NCI-H748 (cell line): ENCODE data around the gene PRIMA1.

Source experiments
- DNase-seq: peaks from one replicate; lab custom pipeline; 2025; ENCODE audit not compliant: unreplicated experiment; lab: John Stamatoyannopoulos, UW

Gene PRIMA1

DNA sequence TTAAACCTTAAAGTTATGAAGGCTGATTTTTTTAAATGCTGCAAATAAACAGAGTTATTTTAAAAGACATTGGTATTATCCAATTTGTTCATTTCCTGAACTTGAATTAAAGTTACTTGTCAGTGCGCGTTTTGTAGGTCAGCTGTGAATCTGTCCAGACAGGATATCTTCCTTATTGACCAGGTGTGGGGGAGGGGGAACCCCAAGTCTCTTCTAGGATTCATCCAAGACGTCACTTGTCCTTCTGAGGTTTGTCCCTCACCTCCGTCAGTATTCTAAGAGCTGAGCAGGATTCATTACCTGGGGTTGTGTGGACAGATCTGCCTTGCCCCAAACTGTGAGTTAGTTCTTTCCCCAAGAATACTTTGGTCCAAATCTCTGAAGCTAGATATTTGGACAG is 8.8 kb upstream of the PRIMA1 start:
- no peak for DNase-seq

DNA sequence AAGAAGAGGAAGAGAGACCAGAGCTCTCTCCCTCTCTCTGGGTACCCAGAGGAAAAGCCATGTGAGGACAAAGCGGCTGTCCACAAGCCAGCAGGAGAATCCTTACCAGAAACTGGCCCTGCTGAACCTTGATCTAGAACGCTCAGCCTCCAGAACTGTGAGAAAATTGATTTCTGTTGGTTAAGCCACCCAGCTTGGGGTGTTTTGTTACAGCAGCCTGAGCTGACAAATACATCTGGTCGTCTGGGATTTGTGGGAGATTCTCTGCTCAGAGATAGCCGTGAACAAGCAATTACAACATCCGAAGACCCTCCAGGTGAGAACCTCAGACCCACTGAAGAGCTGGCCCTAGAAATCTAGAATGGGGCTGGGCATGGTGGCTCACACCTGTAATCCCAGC is 6.5 kb upstream of the PRIMA1 start:
- no peak for DNase-seq

DNA sequence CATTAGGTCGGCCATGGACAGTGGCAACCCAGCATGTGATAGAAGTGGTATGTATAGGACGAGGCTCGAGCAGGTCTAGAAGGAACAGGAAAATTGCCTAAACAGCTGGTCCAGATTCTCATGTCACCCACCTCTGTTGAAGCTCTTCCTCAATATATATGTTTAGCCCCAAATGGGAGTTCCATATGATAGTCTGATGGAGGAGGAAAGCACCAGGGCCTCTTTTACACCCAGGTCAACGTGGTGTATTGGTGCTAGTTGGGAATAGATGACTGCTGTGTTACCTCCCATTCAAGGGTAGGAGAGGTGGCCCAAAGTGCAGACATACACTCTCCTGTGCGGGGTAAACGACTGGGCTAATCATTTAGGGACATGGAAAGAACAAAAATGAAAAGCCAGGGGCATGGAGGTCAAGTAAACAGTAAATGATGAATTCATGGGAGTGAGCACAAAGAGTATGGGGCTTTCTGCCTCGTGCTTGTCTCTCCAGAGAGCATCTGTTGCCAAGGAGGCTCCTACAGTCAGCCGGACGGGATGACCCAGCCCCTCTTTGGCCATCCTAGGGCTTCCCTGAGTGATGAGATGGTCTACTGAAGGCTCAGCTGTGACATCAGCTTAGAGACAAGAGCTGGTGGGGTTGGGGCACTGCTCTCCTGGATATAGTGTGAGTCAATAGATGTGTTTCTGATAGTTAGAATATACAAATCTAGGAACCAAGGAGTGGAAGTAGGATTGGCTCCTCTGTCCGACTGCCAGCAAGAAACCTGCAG is 5.5 kb upstream of the PRIMA1 start:
- no peak for DNase-seq

DNA sequence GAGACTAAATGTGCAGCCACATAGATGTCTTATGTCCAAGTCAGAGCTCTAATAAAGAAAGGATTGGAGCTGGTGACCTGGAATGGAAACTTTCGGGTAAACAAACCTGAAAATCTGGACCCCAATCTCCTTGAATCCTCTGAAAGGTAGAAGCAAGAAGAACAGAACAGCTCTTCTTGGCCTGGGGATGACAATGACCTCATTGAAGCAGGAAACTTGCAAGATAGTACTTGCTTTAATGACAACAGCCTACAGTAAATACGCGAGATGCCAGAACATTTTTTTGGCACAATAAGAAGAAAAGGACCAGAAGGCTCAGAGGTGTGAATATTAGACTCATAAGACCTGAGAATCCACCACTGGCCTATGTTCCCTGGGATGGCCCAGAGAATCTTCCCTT is 4.1 kb upstream of the PRIMA1 start:
- no peak for DNase-seq

DNA sequence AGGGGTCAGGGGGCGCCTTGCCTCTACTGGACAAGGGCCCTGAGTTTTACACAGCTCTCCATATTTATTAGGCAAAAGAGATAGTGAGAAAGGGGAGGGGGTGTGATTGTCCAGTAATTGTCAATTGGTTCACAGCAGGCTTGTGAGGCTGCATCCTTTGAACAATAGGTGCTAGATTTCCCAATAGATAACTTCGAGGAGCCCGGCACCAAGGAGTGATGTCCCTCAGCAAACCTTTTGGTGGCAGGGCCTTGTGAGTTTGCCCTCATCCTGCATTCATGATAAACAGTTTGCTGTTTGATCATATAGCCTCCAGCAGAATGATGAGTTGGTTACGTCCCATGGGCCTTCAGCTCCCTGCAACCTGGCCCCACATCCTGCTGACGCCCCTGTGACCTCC is 2.7 kb upstream of the PRIMA1 start:
- no peak for DNase-seq

DNA sequence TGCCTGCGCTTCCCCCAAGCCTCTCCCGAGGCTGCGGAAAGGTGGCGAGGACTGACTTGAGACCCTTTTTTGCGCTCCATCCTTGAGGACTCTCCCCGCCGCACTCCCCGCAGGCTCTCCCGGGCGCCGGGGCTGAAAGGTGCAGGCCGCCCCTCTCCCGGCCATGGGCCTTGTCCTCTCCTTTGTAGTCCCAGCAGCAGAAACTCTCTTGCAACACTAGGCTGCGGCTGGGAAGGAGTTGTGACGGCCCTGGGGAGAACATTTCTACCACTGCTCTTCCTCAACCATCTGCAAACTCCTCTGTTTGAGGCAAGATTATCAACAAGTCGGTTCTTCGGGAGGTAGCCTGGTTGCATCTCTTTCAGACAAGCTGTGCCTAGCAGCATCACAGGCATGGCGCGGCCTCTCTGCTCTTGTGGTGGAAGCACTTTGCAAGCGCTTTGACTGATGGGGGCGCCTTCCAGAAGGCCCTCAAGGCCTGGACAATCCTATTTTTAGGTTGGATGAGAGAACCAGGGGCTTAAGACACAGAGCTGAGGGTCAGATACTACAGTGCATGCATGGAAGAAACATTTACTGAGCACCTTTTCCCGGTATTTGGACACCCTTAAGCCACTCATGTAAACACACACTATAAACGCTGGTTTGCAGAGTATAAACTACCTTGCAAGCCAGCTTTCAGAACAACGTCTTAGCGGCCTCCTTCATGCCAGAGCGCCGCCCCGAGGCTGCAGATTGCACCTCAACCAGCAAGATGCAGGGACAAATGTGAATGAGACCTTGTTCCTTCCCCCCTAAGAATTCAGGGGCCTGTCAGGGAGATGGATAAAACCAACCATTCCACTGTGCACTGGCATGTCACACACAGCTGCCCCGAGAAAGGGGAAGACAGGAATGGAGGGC is 1.2 kb upstream of the PRIMA1 start:
- DNase-seq, result peak; percentile 62

DNA sequence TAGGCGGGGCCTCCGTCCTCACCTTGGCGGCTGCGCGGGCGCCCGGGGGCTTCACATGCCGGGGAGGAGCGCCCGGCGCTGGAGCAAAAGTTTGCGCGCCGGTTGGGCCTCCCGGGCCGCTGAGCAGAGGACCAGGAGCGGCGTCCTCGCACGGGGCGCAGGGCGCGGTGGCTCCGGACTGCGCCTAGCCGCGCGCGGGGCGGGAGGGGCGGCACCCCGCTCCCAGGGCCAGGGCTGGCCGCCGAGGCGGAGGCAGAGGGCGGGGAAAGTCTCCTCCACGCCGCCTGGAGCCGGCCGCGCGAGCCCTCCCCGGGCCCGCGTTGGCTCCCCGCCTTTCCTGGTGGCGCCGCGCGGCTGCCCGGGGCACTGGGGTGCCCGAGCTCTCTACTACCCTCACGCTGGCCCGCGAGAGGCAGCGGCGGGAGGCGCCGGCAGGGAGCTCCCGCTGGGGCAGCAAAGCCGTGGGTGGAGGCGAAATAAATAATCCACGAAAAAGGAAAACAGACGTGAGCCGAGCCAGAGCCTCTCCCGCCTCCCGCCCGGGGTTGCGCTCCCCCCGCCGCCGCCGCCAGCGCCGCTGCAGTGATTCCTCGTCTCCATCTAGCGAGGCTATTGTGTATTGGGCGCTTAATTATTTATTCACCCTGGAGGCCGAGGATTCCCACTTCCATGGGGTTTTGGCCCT is 400 bp upstream of the PRIMA1 start:
- peak; percentile 87 for DNase-seq

DNA sequence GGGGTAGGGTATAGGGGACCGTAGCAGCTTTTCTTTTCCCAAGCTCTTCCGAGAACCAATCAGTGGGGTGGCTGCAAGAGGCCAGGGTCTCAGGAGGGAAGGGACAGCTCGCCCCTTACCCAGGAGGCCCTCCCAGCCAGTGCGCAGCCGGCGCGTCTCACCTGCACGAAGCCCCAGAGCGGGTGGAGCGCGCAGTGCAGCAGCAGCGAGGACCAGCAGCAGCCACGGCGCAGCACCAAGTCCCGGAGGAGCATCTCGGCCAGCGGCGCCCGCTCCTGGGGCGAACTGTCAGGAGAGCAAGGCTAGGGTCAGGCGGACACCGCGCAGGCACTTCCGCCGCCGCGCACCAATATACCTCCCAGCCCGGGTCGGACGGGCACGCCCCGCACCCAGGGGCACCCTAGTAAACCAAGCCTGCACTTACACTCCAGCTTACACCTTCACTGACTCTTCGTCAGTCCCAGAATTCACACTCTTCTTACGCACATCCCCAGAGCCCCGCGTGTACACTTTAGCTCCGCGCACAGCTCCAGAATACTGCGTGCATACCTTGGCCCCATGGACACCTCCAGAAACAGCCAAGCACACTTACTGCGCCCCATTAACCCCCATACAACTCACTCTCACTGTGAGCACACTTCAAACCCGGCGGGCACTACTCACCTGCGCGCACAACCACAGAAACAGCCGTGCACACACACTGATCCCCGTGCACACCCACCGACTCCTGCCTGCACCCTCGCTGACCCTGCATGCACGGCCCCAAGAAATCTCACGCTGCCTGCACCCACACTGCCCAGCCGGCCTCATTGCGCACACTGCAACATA is 606 bp downstream of the PRIMA1 start:
- DNase-seq, result no peak

DNA sequence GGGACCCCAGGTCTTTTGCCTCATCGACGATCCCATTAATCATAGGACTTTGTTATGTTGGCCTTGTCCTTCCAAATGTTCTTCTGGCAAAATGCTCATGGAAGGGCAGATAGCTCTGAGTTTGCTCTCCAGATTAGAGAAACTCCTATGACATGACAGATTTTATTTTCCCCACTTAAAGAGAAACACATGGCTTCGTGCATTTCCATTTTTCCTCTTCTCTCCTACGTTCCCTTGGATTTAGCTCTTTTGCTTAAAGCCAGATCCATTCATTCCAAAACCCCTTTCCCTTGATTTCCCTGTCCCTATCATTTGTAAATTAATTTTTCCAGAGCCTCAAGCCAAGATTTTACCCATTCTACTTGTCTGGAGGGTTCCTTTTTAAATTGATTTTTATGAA is 2.9 kb downstream of the PRIMA1 start:
- DNase-seq, result no peak

DNA sequence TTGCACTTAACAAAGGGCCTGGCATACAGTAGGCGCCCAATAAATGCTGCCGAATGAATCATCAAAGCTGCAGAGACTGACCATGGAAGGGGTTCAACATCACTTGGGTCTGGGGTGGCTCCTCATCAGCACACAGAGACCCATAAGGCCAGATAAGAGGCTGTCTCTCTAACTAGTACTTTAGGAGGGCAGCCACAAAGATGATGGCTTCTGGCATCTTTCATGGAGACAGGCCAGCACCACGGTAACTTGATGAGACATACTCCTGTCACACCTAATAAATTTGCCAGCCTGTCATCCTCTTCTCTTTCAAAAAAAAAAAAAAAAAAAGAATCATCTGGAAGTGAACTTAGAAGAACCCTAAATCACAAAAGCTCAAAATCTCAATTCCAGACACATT is 3.4 kb downstream of the PRIMA1 start:
- no peak for DNase-seq

DNA sequence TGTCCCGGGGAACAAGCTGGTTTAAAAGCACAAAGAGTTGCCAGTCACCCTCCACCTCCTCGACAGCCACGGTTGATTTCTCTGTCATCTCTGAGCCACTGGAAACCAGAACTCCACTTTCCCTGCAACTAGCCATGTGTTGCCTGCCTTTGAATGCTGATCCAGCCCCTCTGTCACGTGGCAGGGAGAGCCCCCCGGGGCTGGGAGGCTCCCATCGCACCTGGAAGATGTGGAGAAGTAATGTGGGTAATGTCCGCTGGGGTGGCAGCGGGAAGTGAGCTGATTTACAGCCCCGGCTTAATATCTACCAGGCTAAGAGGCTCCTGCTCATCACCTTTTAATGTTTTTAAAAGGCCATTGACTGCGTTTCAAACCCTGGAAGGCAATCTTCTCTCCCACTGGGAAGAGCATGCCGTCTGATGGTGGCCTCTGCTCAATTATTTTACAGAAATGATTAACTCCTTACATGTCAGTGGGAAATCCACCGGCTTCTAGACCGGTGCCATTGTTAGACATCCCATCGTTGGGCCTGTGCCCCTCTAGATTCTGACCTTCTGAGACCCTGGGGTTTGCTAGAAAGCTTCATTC is 7.4 kb downstream of the PRIMA1 start:
- no peak for DNase-seq

DNA sequence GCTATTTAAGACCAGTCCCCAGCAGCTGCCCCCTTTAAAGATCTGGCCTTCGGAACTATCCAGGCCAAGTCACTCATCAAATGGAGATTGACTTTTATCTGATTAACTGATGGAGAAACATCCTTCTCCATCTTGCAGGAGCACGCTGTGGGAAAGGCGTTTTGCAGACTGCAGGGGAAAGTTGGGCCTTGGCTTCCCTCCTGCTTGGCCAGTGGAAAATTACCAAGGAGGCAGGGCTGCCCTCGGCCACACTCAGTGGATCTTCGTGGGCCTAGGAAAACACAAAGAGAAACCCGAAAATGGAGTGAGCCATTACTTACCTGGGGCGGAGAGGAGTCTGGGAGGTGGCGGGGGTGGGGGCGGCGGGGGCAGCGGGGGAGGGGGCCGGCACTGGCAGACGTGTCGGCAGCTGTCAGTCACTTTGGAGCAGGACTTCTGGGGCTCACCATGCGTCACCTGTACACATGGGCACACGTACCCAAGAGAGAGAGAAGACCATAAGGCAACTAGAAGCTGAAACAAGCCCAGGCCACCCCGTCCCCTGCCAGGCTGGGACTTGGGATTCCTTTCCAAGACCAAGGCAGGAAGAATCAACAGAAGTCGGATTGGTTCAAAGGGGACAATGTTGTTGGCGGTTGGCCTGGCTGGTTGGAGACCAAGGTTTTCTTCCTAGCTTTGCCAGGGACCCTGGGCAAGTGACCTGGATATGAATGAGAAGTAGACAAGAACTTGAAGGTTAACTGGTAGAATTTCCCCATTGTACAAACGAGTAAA is 9.2 kb downstream of the PRIMA1 start:
- DNase-seq, result no peak

DNA sequence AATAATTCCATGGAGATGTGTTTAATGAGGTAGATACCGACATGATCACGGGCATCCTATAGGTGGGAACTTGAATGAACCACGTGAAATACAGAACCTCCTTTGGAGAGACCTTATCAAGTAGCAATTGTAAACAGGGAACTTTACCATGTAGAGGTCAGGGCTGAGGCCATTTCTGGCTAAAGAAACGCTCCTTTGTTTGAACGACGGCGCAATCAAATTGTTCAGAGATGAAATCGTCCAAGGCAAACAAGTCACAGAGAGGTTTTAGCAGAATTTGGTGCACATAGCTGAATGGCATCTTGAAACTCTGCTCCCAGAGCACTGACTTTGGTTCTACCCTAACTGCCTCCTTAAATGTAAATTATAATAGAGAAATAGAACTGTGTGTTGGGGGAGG is 9.8 kb downstream of the PRIMA1 start:
- DNase-seq, result no peak

DNA sequence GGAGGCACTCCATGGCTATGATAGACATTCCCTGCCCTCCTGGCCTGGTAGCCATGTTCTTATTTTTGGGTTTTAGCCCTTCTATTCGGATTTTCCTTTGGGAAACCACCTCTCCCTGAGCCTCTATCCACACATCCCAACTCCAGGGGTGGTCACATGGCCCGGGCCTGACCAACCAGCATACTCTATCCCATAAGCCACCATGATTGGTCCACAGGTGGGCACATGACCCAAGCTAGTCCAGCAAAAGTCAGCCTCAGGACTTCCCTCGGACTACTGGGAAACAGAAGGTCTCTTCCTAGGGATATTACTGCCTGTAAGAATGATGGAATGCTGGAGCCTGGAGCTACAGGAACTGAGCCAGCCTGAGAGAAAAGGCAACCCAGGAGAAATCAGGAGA is 12.5 kb downstream of the PRIMA1 start:
- no peak for DNase-seq

DNA sequence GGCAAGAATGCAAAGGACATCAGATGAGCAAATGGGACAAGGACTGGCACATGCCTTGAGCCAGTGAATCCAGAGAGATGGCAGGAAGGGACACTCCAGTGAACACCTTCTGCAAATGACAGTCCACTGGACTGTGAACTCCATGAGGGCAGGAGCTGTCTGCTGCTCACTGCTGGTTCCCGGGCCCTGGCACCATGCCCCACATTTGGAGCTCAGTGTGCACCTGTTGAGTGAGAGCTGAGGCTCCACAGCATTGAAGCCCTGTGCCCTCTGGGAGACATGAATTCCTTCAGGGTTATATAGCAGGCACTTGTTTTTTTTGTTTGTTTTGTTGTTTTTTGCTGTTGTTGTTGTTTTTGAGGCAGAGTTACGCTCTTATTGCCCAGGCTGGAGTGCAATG is 13.1 kb downstream of the PRIMA1 start:
- DNase-seq, result no peak

DNA sequence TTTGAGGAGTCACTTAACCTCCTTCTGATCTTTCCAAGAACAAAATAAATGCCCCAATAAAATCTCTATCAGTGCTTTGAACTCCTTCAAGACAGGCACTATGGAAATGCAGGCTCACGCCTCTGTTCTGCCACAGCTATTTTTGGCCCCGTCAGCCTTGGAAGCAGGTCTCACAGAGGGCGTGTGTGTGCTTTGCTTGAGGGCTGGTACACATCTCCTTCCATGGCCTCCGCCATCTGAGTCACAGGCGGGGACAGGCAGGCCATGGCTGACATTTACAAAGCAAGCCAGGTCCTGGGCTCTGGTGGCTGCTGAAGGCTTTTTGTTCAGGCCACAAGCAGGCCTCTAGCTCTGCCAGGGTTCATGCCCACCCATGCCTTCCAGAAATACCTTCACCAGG is 16.0 kb downstream of the PRIMA1 start:
- DNase-seq, result no peak

DNA sequence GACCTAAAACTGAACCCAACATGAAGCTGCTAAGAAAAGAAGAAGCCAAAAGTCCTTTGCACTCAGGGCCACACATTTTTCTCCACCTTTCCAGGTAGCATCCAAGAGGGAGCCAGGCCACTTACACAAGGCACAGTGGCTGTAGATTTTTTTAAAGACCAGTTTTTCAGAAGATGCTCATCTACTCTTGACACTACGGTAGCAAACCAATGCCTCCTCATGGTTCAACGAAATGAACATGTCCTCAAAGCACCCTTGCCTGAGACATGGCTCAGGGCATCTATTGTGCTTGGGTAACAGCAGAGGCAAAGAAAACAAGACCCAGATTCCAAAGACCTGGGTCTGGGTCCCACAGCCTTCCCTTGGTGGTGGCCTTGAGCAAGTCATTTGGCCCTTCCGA is 22.3 kb downstream of the PRIMA1 start:
- DNase-seq, result no peak

DNA sequence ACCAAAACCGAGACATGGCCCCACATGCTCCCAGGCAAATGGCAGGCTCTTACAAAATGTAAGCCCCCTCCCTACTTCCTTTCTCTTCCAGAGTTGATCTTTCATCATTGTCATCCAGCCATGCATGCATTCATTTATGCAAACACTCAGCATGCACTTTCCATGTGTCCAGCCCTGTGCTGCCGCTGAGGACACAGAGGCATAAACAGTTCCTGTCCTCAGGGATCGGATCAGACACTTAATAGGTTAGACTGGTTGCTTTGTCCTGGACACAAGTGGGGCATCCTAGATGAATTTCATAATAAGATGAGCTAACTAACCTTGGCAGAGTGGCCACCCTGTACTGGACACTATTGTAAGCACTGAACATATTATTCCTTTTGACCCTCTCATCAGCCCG is 23.1 kb downstream of the PRIMA1 start:
- DNase-seq, result peak; percentile 67

DNA sequence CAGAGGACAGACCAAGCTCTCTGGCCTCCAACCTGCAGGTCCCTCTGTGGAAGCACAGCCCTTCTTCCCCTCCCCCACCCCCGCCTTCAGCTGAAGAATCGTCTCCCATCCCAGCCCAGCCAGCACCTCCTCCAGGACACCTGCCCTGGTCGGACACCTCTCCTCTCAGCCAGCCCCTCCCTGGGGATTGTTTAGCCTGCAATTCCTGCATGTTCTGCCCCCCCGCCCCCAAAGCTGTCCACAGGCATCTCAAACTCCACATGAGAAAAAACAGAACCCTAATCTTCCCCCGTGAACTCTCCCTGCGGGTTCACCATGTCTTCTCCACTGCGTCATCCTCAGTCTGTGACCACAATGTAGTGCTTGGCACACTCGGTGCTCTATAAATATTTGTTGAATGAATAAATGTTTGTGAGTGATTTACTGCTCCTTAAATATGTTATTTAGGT is 24.1 kb downstream of the PRIMA1 start:
- no peak for DNase-seq
